Spinal cord (tissue), 10 donors: Measurements from ENCODE around the gene HNRNPR. TPM values are rescaled to one million over a fixed set of nuclear protein-coding genes. Genes with fewer than 3 reads are reported as not detected.

Experiments
- DNase-seq, 6 donors: peaks; one replicate each; pipeline versions ENCODE4 v3.0.0 to v3.0.0-alpha.2; 2013 to 2015; ENCODE audit warnings: low spot score in 6 of 6, low read depth in 4 of 6
- H3K27ac ChIP-seq: one replicate; pipeline ENCODE4 v1.5.1; 2013; ENCODE audit warnings: low read depth, low read length, control low read depth
- H3K27me3 ChIP-seq: one replicate; pipeline ENCODE4 v1.6.1; 2013; ENCODE audit warnings: low read length; ENCODE audit not compliant: control insufficient read depth, insufficient read depth
- H3K36me3 ChIP-seq: one replicate; pipeline ENCODE4 v1.6.1; 2013; ENCODE audit warnings: low read length; ENCODE audit not compliant: control insufficient read depth, insufficient read depth
- H3K4me1 ChIP-seq: one replicate; pipeline ENCODE4 v1.6.1; 2013; ENCODE audit warnings: low read length; ENCODE audit not compliant: control insufficient read depth, insufficient read depth
- H3K4me3 ChIP-seq: one replicate; pipeline ENCODE4 v1.5.1; 2013; ENCODE audit warnings: low read depth, low read length, control low read depth
- H3K9me3 ChIP-seq: one replicate; pipeline ENCODE4 v1.6.1; 2013; ENCODE audit warnings: low read length; ENCODE audit not compliant: control insufficient read depth, insufficient read depth
- WGBS: methylation state at CpG from one replicate; pipeline ENCODE4 v1.1.5; 2013; ENCODE audit warnings: missing lambda C conversion rate; ENCODE audit not compliant: insufficient coverage; 5-methylcytosine and 5-hydroxymethylcytosine counted together
- long read RNA-seq, 4 donors: transcript quantifications; one replicate each; lab custom pipeline, GENCODE V29; 2026
- polyA plus RNA-seq, 2 donors: library from polyadenylated mRNA; unstranded; fragments of 120-200 nt; gene quantifications; one replicate each; pipeline ENCODE4 v1.2.1, GENCODE V29; 2013; ENCODE audit not compliant: insufficient read length in 2 of 2
- total RNA-seq, 2 donors: library from RNA; depleted of rRNA in 1 of 2; stranded (reverse); fragments of 120-200 nt in 1 of 2; fragments of >200 nt in 1 of 2; gene quantifications; one replicate each; pipeline versions ENCODE4 v1.2.3 to v1.2.4, GENCODE V29; 2013 to 2014
- donor health status: healthy.

HNRNPR gene
- total RNA-seq (100 to 1,000 TPM; 109 to 143 TPM), polyA plus RNA-seq (100 to 1,000 TPM; 191 to 204 TPM)
- long read RNA-seq, donor 1, full-length matches to known transcripts, result 16 of 64 reads
- long read RNA-seq, donor 1, partial matches to known transcripts, result 30 of 64 reads
- long read RNA-seq, donor 1, other reads (novel, unspliced or antisense), result 18 of 64 reads
- long read RNA-seq, donor 2, full-length matches to known transcripts, result 5 of 65 reads
- long read RNA-seq, donor 2, partial matches to known transcripts, result 53 of 65 reads
- long read RNA-seq, donor 2, other reads (novel, unspliced or antisense), result 7 of 65 reads
- long read RNA-seq, donor 3, full-length matches to known transcripts, result 9 of 124 reads
- long read RNA-seq, donor 3, partial matches to known transcripts, result 105 of 124 reads
- long read RNA-seq, donor 3, other reads (novel, unspliced or antisense), result 10 of 124 reads
- long read RNA-seq, donor 4, full-length matches to known transcripts, result 20 of 69 reads
- long read RNA-seq, donor 4, partial matches to known transcripts, result 35 of 69 reads
- long read RNA-seq, donor 4, other reads (novel, unspliced or antisense), result 14 of 69 reads

DNA sequence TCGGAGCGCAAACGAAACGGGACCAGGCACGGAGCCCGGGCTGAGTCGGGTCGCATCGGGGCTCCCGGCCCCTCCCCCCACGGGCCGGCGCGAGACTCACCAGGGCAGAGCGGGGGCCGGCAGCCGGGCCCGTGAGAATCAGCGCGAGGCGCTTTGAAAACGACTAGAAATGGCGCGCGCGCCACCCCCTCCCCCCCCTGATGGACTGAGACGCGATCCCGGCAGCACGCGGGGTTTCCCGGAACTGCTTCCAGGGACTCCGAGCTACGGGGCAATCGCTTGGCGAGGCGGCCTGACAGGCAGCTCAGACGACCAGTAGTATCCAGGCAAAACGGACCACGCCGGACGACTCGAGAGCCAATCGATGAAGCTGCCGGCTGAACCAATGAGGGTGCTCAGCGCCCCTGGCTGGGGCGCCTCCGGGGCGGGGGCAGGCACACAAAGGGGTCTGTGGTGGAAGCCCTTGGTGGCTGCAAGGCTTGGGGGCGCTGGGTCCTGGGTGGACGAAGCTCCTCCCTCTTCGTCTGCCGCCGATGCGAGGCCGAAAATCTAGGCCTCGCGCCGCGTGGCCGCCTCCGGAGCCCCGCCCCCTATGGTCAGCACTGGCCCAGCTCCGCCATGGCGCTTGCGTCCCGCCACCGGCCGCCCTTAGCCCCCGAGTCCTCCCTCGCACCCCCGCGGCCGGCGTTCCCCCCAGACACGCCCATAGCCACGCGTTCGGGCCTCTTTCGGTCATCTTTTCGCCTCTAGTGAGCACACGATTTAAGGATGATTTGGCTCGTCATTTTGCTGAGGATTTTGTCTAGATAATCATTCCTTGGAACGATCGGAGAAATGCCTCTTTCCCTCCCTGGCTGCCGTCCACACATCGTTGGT lies at the start of gene HNRNPR:
Gene HNRNPR, minus strand, starts transcription at position 174 of the 876 bp plus-strand sequence. CDS start 3,276 bp downstream, outside the sequence.
- H3K27me3 ChIP-seq, result no peaks in the 10 kb centered on the region
- 0% methylated on average over 65 of the region's 87 CpGs for WGBS
- H3K4me1 ChIP-seq, result peaks cover 9% of the 10 kb centered on the region
- H3K36me3 ChIP-seq, result no peaks in the 10 kb centered on the region
- H3K9me3 ChIP-seq, result no peaks in the 10 kb centered on the region
- DNase-seq, result peak; percentile 96 to 100 (median 100)
- peak within 1 kb of the TSS; percentile 78 for H3K4me3 ChIP-seq
- H3K27ac ChIP-seq, result peak within 1 kb of the TSS; percentile 97

DNA sequence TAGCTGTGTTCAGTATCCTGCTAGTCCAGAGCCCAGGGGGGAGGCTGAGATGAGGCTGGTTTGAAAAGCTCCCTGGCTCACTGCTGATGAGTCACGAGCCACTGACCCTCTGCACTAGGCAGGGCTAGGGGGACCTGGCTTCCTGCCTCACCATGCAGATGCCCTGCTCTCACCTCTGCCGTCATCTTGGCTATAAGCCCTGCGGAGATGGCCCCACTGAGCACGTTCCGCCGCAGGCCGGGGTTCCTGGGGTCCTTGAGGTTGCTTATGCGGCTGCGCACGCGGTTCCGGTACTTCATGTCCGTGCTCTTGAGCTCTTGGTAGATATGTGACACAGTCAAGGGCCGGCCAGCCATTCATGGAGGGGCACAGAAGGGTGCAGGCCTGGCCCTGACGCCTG lies 49.6 kb upstream of the HNRNPR start:
- Histone ChIP-seq H3K4me1 (peaks cover 12% of the 10 kb centered on the region), H3K4me3 (no peak overlapping the region), H3K9me3 (no peaks in the 10 kb centered on the region), H3K36me3 (peaks cover 3% of the 10 kb centered on the region), H3K27me3 (no peaks in the 10 kb centered on the region), H3K27ac (no peak overlapping the region)
- 94% methylated on average over 14 of the region's 15 CpGs for WGBS
- DNase-seq, result no peak

DNA sequence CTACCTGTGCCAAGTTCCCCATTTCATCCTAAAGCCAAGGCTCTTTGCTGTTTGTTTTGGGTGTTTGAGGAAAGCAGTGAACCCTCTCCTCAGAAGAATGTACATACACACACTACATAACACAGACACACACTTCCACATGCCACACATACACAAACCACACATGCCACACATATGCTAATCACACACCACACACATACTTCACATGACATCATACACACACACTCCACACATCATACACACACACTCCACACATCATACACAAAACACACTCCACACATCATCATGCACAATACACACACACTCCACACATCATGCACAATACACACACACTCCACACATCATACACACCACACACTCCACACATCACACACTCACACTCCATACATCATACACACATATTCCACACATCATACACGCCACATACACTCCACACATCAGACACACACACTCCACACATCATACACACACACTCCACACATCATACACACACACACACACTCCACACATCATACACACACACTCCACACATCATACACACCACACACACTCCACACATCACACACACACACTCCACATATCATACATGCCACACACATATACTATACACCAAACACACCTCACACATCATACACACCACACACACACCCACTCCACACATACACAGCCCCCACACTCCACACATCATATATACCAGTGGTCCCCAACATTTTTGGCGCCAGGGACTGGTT lies 48.2 kb upstream of the HNRNPR start:
- Histone ChIP-seq H3K27me3 (no peaks in the 10 kb centered on the region), H3K36me3 (peaks cover 5% of the 10 kb centered on the region), H3K27ac (no peak overlapping the region), H3K9me3 (no peaks in the 10 kb centered on the region), H3K4me1 (peaks cover 12% of the 10 kb centered on the region), H3K4me3 (no peak overlapping the region)
- no peak for DNase-seq
- 69% methylated on average over 1 of the region's 2 CpGs for WGBS

DNA sequence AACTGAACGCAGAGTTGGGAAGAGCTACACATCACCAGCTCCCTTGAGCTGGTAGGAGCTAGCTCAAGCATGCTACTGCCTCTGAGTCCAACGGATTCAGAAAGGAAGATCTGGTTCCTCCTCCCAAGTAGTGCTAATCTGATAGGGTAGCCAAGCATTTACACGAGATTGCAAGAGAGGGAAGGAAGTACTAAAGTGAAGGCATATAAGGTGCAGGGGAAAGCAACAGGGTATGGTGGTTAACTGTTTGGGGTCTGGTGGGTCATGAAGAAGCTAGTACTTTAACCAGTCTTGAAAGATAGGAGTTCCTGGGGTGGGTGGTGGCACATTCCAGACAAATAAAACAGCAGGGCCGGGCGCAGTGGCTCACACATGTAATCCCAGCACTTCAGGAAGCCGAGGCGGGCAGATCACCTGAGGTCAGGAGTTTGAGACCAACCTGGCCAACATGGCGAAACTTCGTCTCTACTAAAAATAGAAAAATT lies 45.8 kb upstream of the HNRNPR start:
- 73% methylated on average over 8 of the region's 9 CpGs for WGBS
- Histone ChIP-seq H3K27me3 (no peaks in the 10 kb centered on the region), H3K4me1 (peaks cover 4% of the 10 kb centered on the region), H3K4me3 (no peak overlapping the region), H3K36me3 (peaks cover 5% of the 10 kb centered on the region), H3K27ac (no peak overlapping the region), H3K9me3 (no peaks in the 10 kb centered on the region)
- DNase-seq, result no peak

DNA sequence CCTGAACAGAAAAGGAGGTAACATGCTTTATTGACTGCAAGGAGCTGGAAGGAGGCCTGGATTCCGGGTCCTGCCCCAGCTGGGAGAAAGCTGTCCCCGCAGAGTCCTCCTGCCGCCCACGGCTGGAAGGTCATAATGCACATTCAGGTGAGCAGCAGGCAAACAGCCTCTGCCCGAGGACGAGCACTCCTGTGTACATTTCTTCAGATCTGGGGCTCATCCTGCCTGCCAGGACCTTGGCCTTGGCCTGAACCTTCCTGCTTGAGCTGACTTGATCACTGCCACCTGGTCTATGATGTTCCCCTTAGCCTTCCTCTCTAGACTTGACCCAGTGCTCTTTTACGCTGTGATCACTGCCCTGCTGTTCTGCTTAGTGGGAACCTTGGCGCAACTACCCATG lies 43.4 kb upstream of the HNRNPR start:
- Histone ChIP-seq H3K9me3 (no peaks in the 10 kb centered on the region), H3K4me1 (no peaks in the 10 kb centered on the region), H3K4me3 (no peak overlapping the region), H3K27me3 (no peaks in the 10 kb centered on the region), H3K36me3 (peaks cover 2% of the 10 kb centered on the region), H3K27ac (no peak overlapping the region)
- no peak for DNase-seq
- 91% methylated on average over 8 of the region's 8 CpGs for WGBS

DNA sequence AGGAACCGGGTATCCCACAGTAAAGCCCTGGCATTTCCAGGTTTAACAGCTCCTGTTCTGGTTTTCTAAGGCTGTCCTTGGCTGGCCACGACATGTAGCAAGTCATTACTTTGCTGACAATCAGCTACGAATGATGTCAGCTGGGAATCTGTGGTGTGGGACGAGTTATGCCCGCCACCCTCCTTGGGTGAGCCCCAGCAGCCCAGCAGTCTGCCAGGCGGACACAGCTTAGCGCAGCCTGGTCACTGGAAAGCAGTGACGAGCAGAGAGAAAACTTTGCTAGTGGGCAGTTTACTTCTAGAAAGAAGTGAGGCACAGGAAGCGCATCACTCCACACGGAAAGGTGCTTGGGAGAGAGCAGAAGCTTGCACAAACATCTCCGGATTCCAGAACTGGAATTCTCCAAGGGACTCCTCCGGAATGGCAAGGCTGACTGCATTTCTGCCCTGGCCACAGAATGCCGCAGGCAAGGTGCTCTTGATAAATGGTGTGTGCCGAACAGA lies 41.1 kb upstream of the HNRNPR start:
- Histone ChIP-seq H3K4me3 (no peak overlapping the region), H3K27ac (no peak overlapping the region), H3K36me3 (peaks cover 2% of the 10 kb centered on the region), H3K27me3 (no peaks in the 10 kb centered on the region), H3K4me1 (no peaks in the 10 kb centered on the region), H3K9me3 (no peaks in the 10 kb centered on the region)
- DNase-seq, result no peak
- WGBS, result 70% methylated on average over 14 of the region's 14 CpGs

DNA sequence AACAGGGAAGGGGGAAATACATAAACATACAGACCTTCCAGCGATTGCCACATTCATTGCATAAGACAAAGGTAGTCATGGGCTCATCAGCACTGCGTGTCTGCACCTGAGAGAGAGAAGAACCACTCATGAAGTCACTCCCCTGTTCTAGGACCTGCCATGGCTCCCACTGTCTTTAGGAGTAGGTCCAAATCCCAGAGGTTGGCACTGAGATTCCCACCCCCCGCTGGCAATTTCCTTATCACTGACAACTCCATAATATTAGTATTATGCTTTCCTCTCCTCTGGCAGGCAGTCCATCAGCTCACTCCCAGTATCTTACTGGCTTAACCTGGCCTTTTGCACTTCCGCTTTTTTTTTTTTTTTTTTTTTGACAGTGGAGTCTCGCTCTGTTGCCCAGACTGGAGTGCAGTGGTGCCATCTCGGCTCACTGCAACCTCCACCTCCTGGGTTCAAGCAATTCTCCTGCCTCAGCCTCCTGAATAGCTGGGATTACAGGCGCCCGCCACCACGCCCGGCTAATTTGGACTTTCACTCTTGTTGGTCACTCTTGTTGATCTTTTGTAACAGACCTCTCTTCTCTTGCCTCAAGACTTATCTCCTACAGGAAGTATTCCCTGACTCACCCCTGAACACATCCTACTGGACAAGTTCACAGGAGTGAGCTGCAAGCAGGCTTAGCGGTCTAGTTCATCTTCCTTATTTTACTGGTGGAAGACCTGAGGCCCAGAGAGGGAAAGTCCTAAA lies 40.4 kb upstream of the HNRNPR start:
- H3K4me3 ChIP-seq, result no peak overlapping the region
- 100% methylated on average over 5 of the region's 11 CpGs for WGBS
- no peaks in the 10 kb centered on the region for H3K9me3 ChIP-seq
- no peaks in the 10 kb centered on the region for H3K4me1 ChIP-seq
- no peaks in the 10 kb centered on the region for H3K27me3 ChIP-seq
- peaks cover 2% of the 10 kb centered on the region for H3K36me3 ChIP-seq
- H3K27ac ChIP-seq, result no peak overlapping the region
- DNase-seq, result no peak

DNA sequence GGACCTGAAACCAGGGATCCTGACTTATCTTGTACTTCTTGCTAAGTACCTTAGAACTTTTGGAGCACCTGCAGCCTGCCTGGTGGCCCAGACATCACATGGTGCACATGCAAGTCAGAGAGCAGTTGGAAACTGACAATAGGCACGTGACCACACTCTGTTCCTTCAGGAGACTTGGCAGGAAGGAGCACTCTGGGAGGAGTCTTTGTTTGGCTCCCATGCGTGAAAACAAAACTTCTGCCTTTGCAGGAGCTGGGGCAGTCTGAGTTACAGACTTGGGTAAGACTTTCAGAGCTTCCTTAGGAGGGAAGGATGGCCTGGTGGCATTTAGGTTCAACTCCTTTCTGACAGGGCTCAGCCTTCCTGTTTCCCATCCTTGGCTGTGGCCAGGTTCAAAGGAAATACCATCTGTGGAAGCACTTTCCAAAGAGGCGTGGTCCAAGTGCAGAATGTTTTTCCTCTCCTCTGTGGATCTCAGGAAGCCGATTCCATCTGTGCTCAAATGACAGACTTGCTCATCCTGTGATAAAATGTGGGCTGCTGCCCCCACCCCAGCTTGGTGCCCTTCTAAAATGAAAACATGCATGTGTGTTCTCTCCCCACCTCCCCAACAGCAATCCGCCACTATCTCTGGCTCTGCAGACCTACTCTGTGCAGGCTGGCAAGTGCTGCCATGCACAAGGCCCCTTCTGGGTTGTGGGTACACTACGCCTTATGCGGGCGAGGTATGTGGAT lies 39.7 kb upstream of the HNRNPR start:
- Histone ChIP-seq H3K27ac (no peak overlapping the region), H3K4me3 (no peak overlapping the region), H3K9me3 (no peaks in the 10 kb centered on the region), H3K36me3 (peaks cover 2% of the 10 kb centered on the region), H3K4me1 (no peaks in the 10 kb centered on the region), H3K27me3 (no peaks in the 10 kb centered on the region)
- DNase-seq, result peak in 1 of 6 donors; percentile 58
- WGBS, result 62% methylated on average over 4 of the region's 8 CpGs
